ENCODE data around the gene SDK1.

GRCh38 chr7:4021413-4021812 is 720.4 kb downstream of the SDK1 start:
- TF ChIP-seq REST (IDR thresholded peaks at IDR 0.05; ENCODE audit: unreplicated experiment) (no peak), EZH2 (IDR thresholded peaks at IDR 0.05; ENCODE audit: low read depth, unreplicated experiment) (no peak), CTCF (conservative IDR thresholded peaks at IDR 0.05; ENCODE audit: low read depth in 2 of 2) (no peak), EZH2phosphoT487 (IDR thresholded peaks at IDR 0.05; ENCODE audit: unreplicated experiment) (no peak), CREB1 (CRISPR knock-in tag; IDR thresholded peaks at IDR 0.05; ENCODE audit: low read depth) (no peak), POLR2AphosphoS5 (IDR thresholded peaks at IDR 0.05; ENCODE audit: low read depth) (no peak)

Data from GM23338 (cell line).